ENCODE results near the gene EIF5A. TPM values are rescaled to one million over a fixed set of nuclear protein-coding genes. Genes with fewer than 3 reads are reported as not detected.
A peak's percentile ranks its signal among the peaks of the same experiment; 100 is the strongest.

The EIF5A gene
- total and polyA plus RNA-seq, 4 donors, result 179 to 506 (median 302) TPM

DNA sequence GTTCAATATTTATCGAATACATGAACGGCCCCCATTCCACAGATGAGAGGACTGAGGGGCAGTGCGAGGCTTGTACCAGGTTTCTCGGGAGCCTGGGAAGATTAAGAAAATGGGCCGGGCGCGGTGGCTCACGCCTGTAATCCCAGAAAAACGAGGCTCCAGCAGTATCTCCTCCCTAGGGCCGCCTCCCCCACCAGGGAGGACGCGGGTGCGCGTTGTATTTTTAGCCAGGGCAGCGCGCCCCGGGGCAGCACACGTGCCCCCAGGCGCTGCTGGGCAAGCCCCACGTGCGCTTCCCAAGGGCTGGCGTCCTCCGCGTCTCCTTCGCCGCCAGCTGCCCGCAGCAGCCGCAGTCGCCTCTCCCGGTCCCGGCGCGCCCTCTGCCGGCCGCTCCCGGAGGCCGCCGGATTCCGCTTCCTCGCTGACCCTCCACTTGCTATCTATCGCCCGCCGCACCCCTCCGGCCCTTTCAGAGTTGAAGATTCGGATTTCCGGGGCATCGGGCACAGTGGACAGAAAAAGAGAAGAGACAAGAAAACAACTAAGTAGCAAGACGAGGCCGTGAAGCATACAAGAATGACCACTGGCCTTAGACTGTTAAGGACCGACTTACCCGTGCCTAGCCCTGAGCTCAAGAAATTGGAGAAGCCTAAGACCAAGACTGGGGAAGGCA lies 11.1 kb upstream of the EIF5A start:
- no peak overlapping the region for H3K9ac ChIP-seq (ENCODE audit: low read depth in 1 of 2, low read length in 2 of 2)
- H3K4me3 ChIP-seq (ENCODE audit: low read depth in 1 of 3, low read length in 3 of 3), result no peak overlapping the region
- DNase-seq (ENCODE audit: low spot score), result peak; percentile 88
- H3K27ac ChIP-seq (ENCODE audit: low read depth in 1 of 2, low read length in 2 of 2), result no peak overlapping the region
- TF ChIP-seq RAD21 (IDR thresholded peaks at IDR 0.05), result peak; percentile 89 to 93
- TF ChIP-seq, protein P1, sequence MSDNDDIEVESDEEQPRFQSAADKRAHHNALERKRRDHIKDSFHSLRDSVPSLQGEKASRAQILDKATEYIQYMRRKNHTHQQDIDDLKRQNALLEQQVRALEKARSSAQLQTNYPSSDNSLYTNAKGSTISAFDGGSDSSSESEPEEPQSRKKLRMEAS (IDR thresholded peaks at IDR 0.05), result no peak
- TF ChIP-seq, protein P2, sequence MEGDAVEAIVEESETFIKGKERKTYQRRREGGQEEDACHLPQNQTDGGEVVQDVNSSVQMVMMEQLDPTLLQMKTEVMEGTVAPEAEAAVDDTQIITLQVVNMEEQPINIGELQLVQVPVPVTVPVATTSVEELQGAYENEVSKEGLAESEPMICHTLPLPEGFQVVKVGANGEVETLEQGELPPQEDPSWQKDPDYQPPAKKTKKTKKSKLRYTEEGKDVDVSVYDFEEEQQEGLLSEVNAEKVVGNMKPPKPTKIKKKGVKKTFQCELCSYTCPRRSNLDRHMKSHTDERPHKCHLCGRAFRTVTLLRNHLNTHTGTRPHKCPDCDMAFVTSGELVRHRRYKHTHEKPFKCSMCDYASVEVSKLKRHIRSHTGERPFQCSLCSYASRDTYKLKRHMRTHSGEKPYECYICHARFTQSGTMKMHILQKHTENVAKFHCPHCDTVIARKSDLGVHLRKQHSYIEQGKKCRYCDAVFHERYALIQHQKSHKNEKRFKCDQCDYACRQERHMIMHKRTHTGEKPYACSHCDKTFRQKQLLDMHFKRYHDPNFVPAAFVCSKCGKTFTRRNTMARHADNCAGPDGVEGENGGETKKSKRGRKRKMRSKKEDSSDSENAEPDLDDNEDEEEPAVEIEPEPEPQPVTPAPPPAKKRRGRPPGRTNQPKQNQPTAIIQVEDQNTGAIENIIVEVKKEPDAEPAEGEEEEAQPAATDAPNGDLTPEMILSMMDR (IDR thresholded peaks at IDR 0.05; ENCODE audit: low read depth, low read length, missing input control), result peak; percentile 88
- peak; percentile 10 for TF ChIP-seq SP1 (IDR thresholded peaks at IDR 0.05)
- peaks cover 11 to 28% (median 17%) of the 10 kb centered on the region in 4 donors for H3K4me1 ChIP-seq (ENCODE audit: control insufficient read depth in 4 of 4, insufficient read depth in 4 of 4, low read length in 3 of 4)
- no peaks in the 10 kb centered on the region for H3K27me3 ChIP-seq (ENCODE audit: control insufficient read depth in 4 of 4, insufficient read depth in 4 of 4, low read length in 3 of 4)
- no peaks in the 10 kb centered on the region for H3K9me3 ChIP-seq (ENCODE audit: control insufficient read depth in 4 of 4, low read length in 3 of 4)
- WGBS, result 6% methylated on average over 51 of the region's 51 CpGs
- H3K36me3 ChIP-seq (ENCODE audit: control insufficient read depth in 4 of 4, insufficient read depth in 3 of 4, low read depth in 1 of 4, low read length in 3 of 4), result no peaks in the 10 kb centered on the region

DNA sequence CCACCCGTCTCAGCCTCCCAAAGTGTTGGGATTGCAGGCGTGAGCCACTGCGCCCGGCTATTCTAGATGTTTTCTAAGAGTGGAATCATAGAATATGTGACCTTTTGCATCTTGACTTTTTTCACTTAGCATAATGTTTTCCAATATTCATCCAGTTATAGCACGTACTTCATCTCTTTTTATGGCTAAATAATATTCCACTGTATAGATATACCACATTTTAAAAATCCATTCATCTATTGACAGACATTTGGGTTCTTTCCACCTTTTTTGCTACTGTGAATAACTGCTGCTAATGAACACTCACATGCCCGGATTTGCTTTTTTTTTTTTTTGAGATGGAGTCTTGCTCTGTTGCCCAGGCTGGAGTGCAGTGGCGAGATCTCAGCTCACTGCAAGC lies 3.2 kb upstream of the EIF5A start:
- 94% methylated on average over 7 of the region's 7 CpGs for WGBS
- no peak overlapping the region for H3K9ac ChIP-seq (ENCODE audit: low read depth in 1 of 2, low read length in 2 of 2)
- peaks cover 2 to 14% (median 4%) of the 10 kb centered on the region in 4 donors for H3K4me1 ChIP-seq (ENCODE audit: control insufficient read depth in 4 of 4, insufficient read depth in 4 of 4, low read length in 3 of 4)
- no peaks in the 10 kb centered on the region for H3K9me3 ChIP-seq (ENCODE audit: control insufficient read depth in 4 of 4, low read length in 3 of 4)
- no peak overlapping the region for H3K4me3 ChIP-seq (ENCODE audit: low read depth in 1 of 3, low read length in 3 of 3)
- no peak for DNase-seq (ENCODE audit: low spot score)
- H3K36me3 ChIP-seq (ENCODE audit: control insufficient read depth in 4 of 4, insufficient read depth in 3 of 4, low read depth in 1 of 4, low read length in 3 of 4), result no peaks in the 10 kb centered on the region
- no peak for TF ChIP-seq FOXA1 (IDR thresholded peaks at IDR 0.05)
- TF ChIP-seq NR2F2 (IDR thresholded peaks at IDR 0.05), result no peak
- TF ChIP-seq RXRA (IDR thresholded peaks at IDR 0.05), result no peak
- TF ChIP-seq TAF1 (conservative IDR thresholded peaks at IDR 0.05), result no peak
- TF ChIP-seq, protein P3, sequence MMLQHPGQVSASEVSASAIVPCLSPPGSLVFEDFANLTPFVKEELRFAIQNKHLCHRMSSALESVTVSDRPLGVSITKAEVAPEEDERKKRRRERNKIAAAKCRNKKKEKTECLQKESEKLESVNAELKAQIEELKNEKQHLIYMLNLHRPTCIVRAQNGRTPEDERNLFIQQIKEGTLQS (IDR thresholded peaks at IDR 0.05), result no peak
- TF ChIP-seq EGR1 (IDR thresholded peaks at IDR 0.05; ENCODE audit: low read depth in 2 of 2), result no peak
- TF ChIP-seq, protein P4, sequence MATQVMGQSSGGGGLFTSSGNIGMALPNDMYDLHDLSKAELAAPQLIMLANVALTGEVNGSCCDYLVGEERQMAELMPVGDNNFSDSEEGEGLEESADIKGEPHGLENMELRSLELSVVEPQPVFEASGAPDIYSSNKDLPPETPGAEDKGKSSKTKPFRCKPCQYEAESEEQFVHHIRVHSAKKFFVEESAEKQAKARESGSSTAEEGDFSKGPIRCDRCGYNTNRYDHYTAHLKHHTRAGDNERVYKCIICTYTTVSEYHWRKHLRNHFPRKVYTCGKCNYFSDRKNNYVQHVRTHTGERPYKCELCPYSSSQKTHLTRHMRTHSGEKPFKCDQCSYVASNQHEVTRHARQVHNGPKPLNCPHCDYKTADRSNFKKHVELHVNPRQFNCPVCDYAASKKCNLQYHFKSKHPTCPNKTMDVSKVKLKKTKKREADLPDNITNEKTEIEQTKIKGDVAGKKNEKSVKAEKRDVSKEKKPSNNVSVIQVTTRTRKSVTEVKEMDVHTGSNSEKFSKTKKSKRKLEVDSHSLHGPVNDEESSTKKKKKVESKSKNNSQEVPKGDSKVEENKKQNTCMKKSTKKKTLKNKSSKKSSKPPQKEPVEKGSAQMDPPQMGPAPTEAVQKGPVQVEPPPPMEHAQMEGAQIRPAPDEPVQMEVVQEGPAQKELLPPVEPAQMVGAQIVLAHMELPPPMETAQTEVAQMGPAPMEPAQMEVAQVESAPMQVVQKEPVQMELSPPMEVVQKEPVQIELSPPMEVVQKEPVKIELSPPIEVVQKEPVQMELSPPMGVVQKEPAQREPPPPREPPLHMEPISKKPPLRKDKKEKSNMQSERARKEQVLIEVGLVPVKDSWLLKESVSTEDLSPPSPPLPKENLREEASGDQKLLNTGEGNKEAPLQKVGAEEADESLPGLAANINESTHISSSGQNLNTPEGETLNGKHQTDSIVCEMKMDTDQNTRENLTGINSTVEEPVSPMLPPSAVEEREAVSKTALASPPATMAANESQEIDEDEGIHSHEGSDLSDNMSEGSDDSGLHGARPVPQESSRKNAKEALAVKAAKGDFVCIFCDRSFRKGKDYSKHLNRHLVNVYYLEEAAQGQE (IDR thresholded peaks at IDR 0.05), result no peak
- TF ChIP-seq, protein P5, sequence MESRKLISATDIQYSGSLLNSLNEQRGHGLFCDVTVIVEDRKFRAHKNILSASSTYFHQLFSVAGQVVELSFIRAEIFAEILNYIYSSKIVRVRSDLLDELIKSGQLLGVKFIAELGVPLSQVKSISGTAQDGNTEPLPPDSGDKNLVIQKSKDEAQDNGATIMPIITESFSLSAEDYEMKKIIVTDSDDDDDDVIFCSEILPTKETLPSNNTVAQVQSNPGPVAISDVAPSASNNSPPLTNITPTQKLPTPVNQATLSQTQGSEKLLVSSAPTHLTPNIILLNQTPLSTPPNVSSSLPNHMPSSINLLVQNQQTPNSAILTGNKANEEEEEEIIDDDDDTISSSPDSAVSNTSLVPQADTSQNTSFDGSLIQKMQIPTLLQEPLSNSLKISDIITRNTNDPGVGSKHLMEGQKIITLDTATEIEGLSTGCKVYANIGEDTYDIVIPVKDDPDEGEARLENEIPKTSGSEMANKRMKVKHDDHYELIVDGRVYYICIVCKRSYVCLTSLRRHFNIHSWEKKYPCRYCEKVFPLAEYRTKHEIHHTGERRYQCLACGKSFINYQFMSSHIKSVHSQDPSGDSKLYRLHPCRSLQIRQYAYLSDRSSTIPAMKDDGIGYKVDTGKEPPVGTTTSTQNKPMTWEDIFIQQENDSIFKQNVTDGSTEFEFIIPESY (IDR thresholded peaks at IDR 0.05), result no peak
- TF ChIP-seq JUND (IDR thresholded peaks at IDR 0.05), result no peak
- no peak for TF ChIP-seq YY1 (IDR thresholded peaks at IDR 0.05)
- H3K27me3 ChIP-seq (ENCODE audit: control insufficient read depth in 4 of 4, insufficient read depth in 4 of 4, low read length in 3 of 4), result no peaks in the 10 kb centered on the region
- no peak overlapping the region for H3K27ac ChIP-seq (ENCODE audit: low read depth in 1 of 2, low read length in 2 of 2)
